K562 (cell line): ENCODE measurements around the gene CCDC85C.

Experiments used
- CEBPG ChIP-seq, 3 experiments: fragments of 200-800 bp in 1 of 3; sonication (Bioruptor generic) in 1 of 3; sonication (generic) in 1 of 3; formaldehyde crosslinking in 1 of 3; IDR thresholded peaks in 2 of 3; conservative IDR thresholded peaks in 1 of 3; 2 replicates each; pipeline versions ENCODE4 v1.6.1 to v1.8.0; 2016 to 2022; ENCODE audit warnings: missing compliant biosample characterization in 2 of 3, missing genetic modification characterization in 2 of 3, mild to moderate bottlenecking in 1 of 3, missing genetic modification reagents in 1 of 3
- EP300 ChIP-seq: IDR thresholded peaks from 2 replicates; pipeline ENCODE4 v1.6.1; 2012; ENCODE audit warnings: low read length, improper control_type of control experiment
- ZNF436 ChIP-seq: fragments of 250-450, 450-650 bp; sonication (Bioruptor Pico); formaldehyde crosslinking; IDR thresholded peaks from 2 replicates; pipeline ENCODE4 v1.7.0; 2020; ENCODE audit warnings: mild to moderate bottlenecking

- no peak for TF ChIP-seq ZNF436 (CRISPR knock-in tag)
- TF ChIP-seq EP300 = no peak
- TF ChIP-seq CEBPG (CRISPR knock-in tag; IDR thresholded peaks at IDR 0.05) = no peak
- TF ChIP-seq CEBPG (tag; conservative IDR thresholded peaks at IDR 0.05 in 1 of 2, IDR thresholded peaks at IDR 0.05 in 1 of 2) = no peak
Observed at GRCh38 chr14:99551034-99551922, 52.7 kb downstream of the CCDC85C start.
